Left lung (tissue), 10 donors: ENCODE data around the gene TMEM30A. TPM values are rescaled to one million over a fixed set of nuclear protein-coding genes. Genes with fewer than 3 reads are reported as not detected.
A peak's percentile ranks its signal among the peaks of the same experiment; 100 is the strongest.

Source experiments
- ATAC-seq: fragments of 200-7000 bp; cut with Tn5 transposase; one replicate; pipeline ENCODE4 v1.9.1; 2020; ENCODE audit warnings: moderate library complexity
- DNase-seq, 4 donors: peaks; one replicate each; pipeline ENCODE4 v3.0.0-alpha.2; 2013 to 2020
- H3K27ac ChIP-seq, 2 donors: fragments of 200-600 bp; sonication (generic) in 1 of 2; one replicate each; pipeline versions ENCODE4 v1.5.0 to v1.8.0; 2020 to 2021
- H3K27me3 ChIP-seq, 2 donors: fragments of 200-600 bp; sonication (generic) in 1 of 2; one replicate each; pipeline versions ENCODE4 v1.5.0 to v1.8.0; 2020 to 2021
- H3K36me3 ChIP-seq, 2 donors: fragments of 200-600 bp; sonication (generic) in 1 of 2; one replicate each; pipeline versions ENCODE4 v1.5.0 to v1.8.0; 2020 to 2021
- H3K4me1 ChIP-seq, 2 donors: fragments of 200-600 bp; one replicate each; pipeline ENCODE4 v1.8.0; 2021
- H3K4me3 ChIP-seq, 2 donors: fragments of 200-600 bp; sonication (generic) in 1 of 2; one replicate each; pipeline versions ENCODE4 v1.5.0 to v1.8.0; 2020 to 2021; ENCODE audit warnings: mild to moderate bottlenecking in 1 of 2
- H3K9me3 ChIP-seq, 2 donors: fragments of 200-600 bp; sonication (generic) in 1 of 2; one replicate each; pipeline versions ENCODE4 v1.5.0 to v1.8.0; 2020 to 2021
- intact Hi-C, 2 donors: fragments of 100-400 bp; cut with DNase I; formaldehyde crosslinking; loops; one replicate each; pipeline versions ENCODE4 v1.11.2 to v1.14.2; 2022
- polyA plus RNA-seq, 6 donors: library from polyadenylated mRNA; unstranded; fragments of 120-200 nt; gene quantifications; one replicate each; pipeline ENCODE4 v1.2.1, GENCODE V29; 2013; ENCODE audit not compliant: insufficient read length in 6 of 6
- total RNA-seq, 2 donors: library from RNA; stranded (reverse); fragmentation: NEBNext Ultra II Directional; extraction: Animal tissue kit (Norgen Biotek cat#: 25700); gene quantifications; one replicate each; pipeline ENCODE4 v1.2.1, GENCODE V29; 2021
- TF ChIP-seq, protein P1 (sequence below), 2 donors: fragments of 200-600 bp; sonication (generic) in 1 of 2; IDR thresholded peaks; one replicate each; pipeline versions ENCODE4 v1.5.0 to v1.8.0; 2021; ENCODE audit warnings: antibody characterized with exemption in 2 of 2
- donor health status: DM: no; HTN: yes; CAD: no.
- donor health status: DM: no; HTN: no; CAD: no.

Gene TMEM30A
- total and polyA plus RNA-seq, 8 donors, result 135 to 193 (median 160) TPM

DNA sequence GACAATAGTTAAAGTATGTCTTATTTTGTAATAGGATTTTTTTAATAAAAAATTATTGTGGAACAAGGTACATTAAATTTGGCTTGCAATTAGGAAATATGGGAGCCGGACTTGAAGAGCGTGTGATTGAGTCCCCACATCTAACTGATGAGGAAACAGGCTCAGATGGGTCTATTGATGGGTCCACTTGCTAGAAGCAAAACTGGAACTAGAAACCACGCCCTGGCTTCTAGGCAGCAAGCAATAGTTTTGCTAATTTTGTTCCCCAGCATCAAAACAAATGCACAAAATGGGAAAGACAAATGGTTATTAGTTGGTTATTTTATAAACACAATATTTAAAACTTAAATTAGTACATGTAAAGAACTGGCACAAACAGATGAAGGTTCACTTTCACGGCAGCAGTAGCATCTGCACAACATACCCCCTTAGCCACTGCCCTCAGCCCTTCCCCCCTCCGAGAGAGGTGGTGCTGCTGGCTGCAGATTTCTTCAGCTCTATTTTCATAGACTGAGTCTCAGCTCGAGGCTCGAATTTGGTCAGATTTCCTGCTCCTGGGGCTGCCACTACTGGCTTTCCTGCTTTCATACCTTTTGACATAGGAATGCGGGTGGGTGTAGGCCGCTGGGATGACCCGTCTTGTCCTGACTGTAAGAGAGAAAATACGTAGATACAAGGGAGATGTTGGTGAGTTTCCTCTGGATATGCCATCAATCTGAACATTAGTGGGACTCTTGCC lies 23.8 kb upstream of the TMEM30A start:
- Histone ChIP-seq H3K4me1 (no peaks in the 10 kb centered on the region), H3K4me3 (no peak overlapping the region), H3K36me3 (no peaks in the 10 kb centered on the region), H3K27me3 (no peaks in the 10 kb centered on the region), H3K27ac (no peak overlapping the region), H3K9me3 (no peaks in the 10 kb centered on the region)
- DNase-seq (no peak), ATAC-seq (no peak)
- intact Hi-C loops, result no loop called here
- TF ChIP-seq, protein P1, sequence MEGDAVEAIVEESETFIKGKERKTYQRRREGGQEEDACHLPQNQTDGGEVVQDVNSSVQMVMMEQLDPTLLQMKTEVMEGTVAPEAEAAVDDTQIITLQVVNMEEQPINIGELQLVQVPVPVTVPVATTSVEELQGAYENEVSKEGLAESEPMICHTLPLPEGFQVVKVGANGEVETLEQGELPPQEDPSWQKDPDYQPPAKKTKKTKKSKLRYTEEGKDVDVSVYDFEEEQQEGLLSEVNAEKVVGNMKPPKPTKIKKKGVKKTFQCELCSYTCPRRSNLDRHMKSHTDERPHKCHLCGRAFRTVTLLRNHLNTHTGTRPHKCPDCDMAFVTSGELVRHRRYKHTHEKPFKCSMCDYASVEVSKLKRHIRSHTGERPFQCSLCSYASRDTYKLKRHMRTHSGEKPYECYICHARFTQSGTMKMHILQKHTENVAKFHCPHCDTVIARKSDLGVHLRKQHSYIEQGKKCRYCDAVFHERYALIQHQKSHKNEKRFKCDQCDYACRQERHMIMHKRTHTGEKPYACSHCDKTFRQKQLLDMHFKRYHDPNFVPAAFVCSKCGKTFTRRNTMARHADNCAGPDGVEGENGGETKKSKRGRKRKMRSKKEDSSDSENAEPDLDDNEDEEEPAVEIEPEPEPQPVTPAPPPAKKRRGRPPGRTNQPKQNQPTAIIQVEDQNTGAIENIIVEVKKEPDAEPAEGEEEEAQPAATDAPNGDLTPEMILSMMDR (IDR thresholded peaks at IDR 0.05), result no peak

DNA sequence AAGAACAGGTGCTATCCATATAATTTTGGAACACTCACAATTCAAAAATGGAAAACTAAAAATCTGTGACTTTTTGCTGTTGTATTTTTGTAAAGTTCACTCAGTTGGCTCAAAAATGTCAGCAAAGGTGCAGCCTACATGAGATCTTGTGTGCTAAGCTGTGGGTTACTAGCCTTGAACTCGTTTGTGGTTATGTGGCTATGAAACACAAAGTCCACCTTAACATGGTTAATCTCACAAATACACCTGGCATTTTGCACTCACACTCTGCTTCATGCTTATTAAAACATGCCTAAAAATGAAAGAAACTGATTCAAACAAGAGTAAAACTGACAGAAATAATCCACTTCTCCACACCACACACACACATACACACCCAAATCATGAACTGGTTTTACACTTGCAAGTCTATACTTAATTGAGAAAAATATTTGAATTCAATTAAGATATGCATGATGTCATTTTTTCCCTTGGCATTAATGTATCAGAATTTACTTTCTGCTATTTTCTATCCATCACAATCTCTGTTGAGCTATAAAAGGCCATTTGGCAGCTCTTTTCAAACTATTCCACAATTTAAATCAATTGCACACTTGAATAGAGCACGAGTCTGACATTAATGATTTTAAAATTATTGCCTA lies 22.9 kb upstream of the TMEM30A start:
- H3K27ac ChIP-seq, result no peak overlapping the region
- H3K27me3 ChIP-seq, result no peaks in the 10 kb centered on the region
- H3K36me3 ChIP-seq, result no peaks in the 10 kb centered on the region
- no peak overlapping the region for H3K4me3 ChIP-seq
- H3K4me1 ChIP-seq, result no peaks in the 10 kb centered on the region
- TF ChIP-seq, protein P1 (IDR thresholded peaks at IDR 0.05), result no peak
- DNase-seq, result no peak
- intact Hi-C loops, result no loop called here
- H3K9me3 ChIP-seq, result no peaks in the 10 kb centered on the region
- ATAC-seq, result no peak

DNA sequence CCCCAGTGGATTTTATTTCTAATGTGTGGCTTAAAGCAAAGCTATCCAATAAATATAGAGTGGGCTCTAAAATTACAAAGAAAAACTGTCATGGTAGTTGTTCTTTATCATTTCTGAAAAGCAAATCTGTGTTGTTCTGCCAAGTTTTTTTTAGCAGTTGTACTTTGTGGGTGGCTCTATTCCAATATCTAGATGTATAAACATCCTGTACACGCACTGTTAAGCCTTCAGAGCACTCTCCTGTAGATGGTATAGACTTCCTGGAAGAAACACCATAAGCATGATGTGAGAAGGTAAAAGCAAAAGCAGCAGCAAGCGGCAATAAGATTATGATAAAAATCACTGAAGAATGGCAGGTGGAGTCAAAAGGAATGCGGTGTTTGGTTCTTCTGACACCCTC lies 21.5 kb upstream of the TMEM30A start:
- H3K9me3 ChIP-seq, result no peaks in the 10 kb centered on the region
- no peak overlapping the region for H3K27ac ChIP-seq
- H3K4me1 ChIP-seq, result no peaks in the 10 kb centered on the region
- ATAC-seq (no peak), DNase-seq (peak in 1 of 4 donors; percentile 49)
- no peaks in the 10 kb centered on the region for H3K36me3 ChIP-seq
- intact Hi-C loops, result no loop called here
- H3K27me3 ChIP-seq, result no peaks in the 10 kb centered on the region
- H3K4me3 ChIP-seq, result no peak overlapping the region
- TF ChIP-seq, protein P1 (IDR thresholded peaks at IDR 0.05), result no peak

DNA sequence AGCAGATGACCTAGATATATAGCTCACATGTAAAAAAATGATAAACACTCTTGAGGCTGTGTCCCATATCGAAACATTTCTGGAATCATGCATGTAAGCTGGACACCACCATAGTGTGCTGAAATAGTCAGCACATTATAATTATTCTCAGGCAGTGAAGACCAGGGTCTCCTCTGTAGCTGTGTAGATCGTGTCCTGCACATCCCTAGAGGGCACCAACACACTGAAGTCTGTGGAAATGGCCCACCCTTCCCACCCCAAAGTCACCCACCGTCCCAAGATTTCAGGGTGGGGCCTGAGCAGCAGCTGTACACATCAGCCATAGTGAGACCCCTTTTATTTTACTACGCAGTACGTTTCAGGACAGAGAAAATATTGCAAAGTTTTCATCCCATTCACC lies 21.0 kb upstream of the TMEM30A start:
- Histone ChIP-seq H3K9me3 (no peaks in the 10 kb centered on the region), H3K27me3 (no peaks in the 10 kb centered on the region), H3K36me3 (no peaks in the 10 kb centered on the region), H3K4me1 (peaks cover 0 to 3% of the 10 kb centered on the region in 2 donors), H3K4me3 (no peak overlapping the region), H3K27ac (no peak overlapping the region)
- no peak for DNase-seq
- TF ChIP-seq, protein P1 (IDR thresholded peaks at IDR 0.05), result no peak
- intact Hi-C loops, result no loop called here
- ATAC-seq, result no peak

DNA sequence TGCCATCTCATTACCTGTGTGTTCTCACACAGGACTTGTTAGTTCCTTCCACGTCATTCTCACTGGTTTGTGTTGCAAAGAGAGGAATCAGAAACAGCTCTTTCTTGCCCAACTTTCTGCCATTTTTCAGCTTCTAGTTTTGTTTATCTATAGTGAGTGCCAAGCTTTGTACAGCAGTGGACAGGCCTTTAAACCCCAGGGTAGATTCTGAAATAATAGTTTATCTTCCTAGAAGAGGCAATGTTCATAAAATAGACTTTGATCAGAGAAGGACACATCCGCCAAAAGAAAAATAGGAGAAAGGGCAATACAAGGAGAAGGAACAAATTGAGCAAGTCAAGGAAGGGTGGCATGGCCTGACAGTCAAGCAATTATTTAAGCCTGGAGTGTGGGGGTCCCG lies 17.7 kb upstream of the TMEM30A start:
- Histone ChIP-seq H3K4me3 (no peak overlapping the region), H3K9me3 (no peaks in the 10 kb centered on the region), H3K27ac (no peak overlapping the region), H3K36me3 (no peaks in the 10 kb centered on the region), H3K4me1 (peaks cover 8 to 15% of the 10 kb centered on the region in 2 donors), H3K27me3 (no peaks in the 10 kb centered on the region)
- intact Hi-C loops, result no loop called here
- no peak for ATAC-seq
- DNase-seq, result no peak
- TF ChIP-seq, protein P1 (IDR thresholded peaks at IDR 0.05), result no peak
